GF-D8 (cell line): ENCODE measurements around the gene BTRC.

Experiments
- DNase-seq: peaks from one replicate; lab custom pipeline; 2025; lab: John Stamatoyannopoulos, UW

The BTRC gene

GRCh38 chr10:101484175-101484745, 130.3 kb downstream of the BTRC start:
- no peak for DNase-seq

- no peak for DNase-seq
Observed at GRCh38 chr10:101485207-101485606, 131.2 kb downstream of the BTRC start.

- DNase-seq = no peak
Observed at GRCh38 chr10:101485681-101486554, 132.0 kb downstream of the BTRC start.

- no peak for DNase-seq
Observed at GRCh38 chr10:101487399-101487798, 133.4 kb downstream of the BTRC start.

GRCh38 chr10:101489355-101489754, 135.4 kb downstream of the BTRC start:
- peak; percentile 7 for DNase-seq

- no peak for DNase-seq
Observed at GRCh38 chr10:101490026-101490425, 136.1 kb downstream of the BTRC start.

GRCh38 chr10:101492205-101492604, 138.2 kb downstream of the BTRC start:
- DNase-seq = no peak

- DNase-seq = no peak
Observed at GRCh38 chr10:101492814-101493213, 138.8 kb downstream of the BTRC start.

- DNase-seq = no peak
Observed at GRCh38 chr10:101493249-101493648, 139.3 kb downstream of the BTRC start.

GRCh38 chr10:101493782-101494281, 139.9 kb downstream of the BTRC start:
- no peak for DNase-seq

- no peak for DNase-seq
Observed at GRCh38 chr10:101494650-101495049, 140.7 kb downstream of the BTRC start.

GRCh38 chr10:101495324-101495925, 141.5 kb downstream of the BTRC start:
- DNase-seq = no peak

GRCh38 chr10:101504438-101504837, 150.5 kb downstream of the BTRC start:
- DNase-seq = no peak

GRCh38 chr10:101506829-101507661, 153.1 kb downstream of the BTRC start:
- no peak for DNase-seq

- DNase-seq = no peak
Observed at GRCh38 chr10:101507828-101508227, 153.9 kb downstream of the BTRC start.

GRCh38 chr10:101511938-101512337, 158.0 kb downstream of the BTRC start:
- no peak for DNase-seq

- DNase-seq = no peak
Observed at GRCh38 chr10:101512738-101513137, 158.8 kb downstream of the BTRC start.

- DNase-seq = no peak
Observed at GRCh38 chr10:101513733-101514132, 159.8 kb downstream of the BTRC start.

- no peak for DNase-seq
Observed at GRCh38 chr10:101525848-101526247, 171.9 kb downstream of the BTRC start.

GRCh38 chr10:101529207-101529606, 175.2 kb downstream of the BTRC start:
- DNase-seq = no peak

- no peak for DNase-seq
Observed at GRCh38 chr10:101529725-101530553, 176.0 kb downstream of the BTRC start.
